MCF 10A (cell line): ENCODE results near the gene MYL12A. TPM values are rescaled to one million over a fixed set of nuclear protein-coding genes. Genes with fewer than 3 reads are reported as not detected.
"Not testable (repeated sequence)": the region's sequence is repeated elsewhere in the genome, so short reads cannot be mapped to it uniquely, and the experiment has no call there.

Experiments
- BruUV-seq: library from RNA; stranded (reverse); fragments of 400-500 nt; replicated peaks from 2 replicates; lab custom pipeline; 2021; lab: Mats Ljungman, UMichigan
- CTCF ChIA-PET: fragments of 300-600 bp; sonication (Branson Sonifier 250); formaldehyde crosslinking; extraction: SDS; loops from one replicate; lab custom pipeline; 2021; ENCODE audit warnings: antibody characterized with exemption, inconsistent platforms; lab: Yijun Ruan, JAX
- POLR2A ChIA-PET: fragments of 300-600, 350-650 bp; sonication (Branson Sonifier 250); formaldehyde crosslinking; extraction: SDS; loops from one replicate; lab custom pipeline; 2020; ENCODE audit warnings: antibody characterized with exemption, inconsistent platforms; lab: Yijun Ruan, JAX
- DNase-seq: peaks from one replicate; pipeline ENCODE4 v3.0.0-alpha.2; 2018; ENCODE audit not compliant: unreplicated experiment
- H3K27ac Mint-ChIP-seq: one replicate; pipeline ENCODE4 v1.8.0; 2022; ENCODE audit warnings: mild to moderate bottlenecking, low read depth, mixed read lengths; ENCODE audit not compliant: unreplicated experiment
- H3K27me3 Mint-ChIP-seq: one replicate; pipeline ENCODE4 v1.8.0; 2022; ENCODE audit warnings: mixed read lengths; ENCODE audit not compliant: insufficient read depth, unreplicated experiment
- H3K36me3 Mint-ChIP-seq: one replicate; pipeline ENCODE4 v1.8.0; 2022; ENCODE audit warnings: mild to moderate bottlenecking, moderate library complexity, mixed read lengths; ENCODE audit not compliant: insufficient read depth, unreplicated experiment
- H3K4me1 Mint-ChIP-seq: one replicate; pipeline ENCODE4 v1.8.0; 2022; ENCODE audit warnings: mixed read lengths; ENCODE audit not compliant: insufficient read depth, unreplicated experiment
- H3K4me3 Mint-ChIP-seq: one replicate; pipeline ENCODE4 v1.8.0; 2022; ENCODE audit warnings: mild to moderate bottlenecking, moderate library complexity, mixed read lengths; ENCODE audit not compliant: unreplicated experiment
- H3K9me3 Mint-ChIP-seq: one replicate; pipeline ENCODE4 v1.8.0; 2022; ENCODE audit warnings: mixed read lengths; ENCODE audit not compliant: unreplicated experiment
- intact Hi-C: fragments of 100-400 bp; cut with micrococcal nuclease; formaldehyde crosslinking; loops from 2 replicates; pipeline ENCODE4 v1.14.1; 2022
- total RNA-seq: library from RNA; stranded (reverse); gene quantifications from 2 replicates; pipeline ENCODE4 v1.2.3, GENCODE V29; 2022
- TF ChIP-seq, protein P1 (sequence below): fragments of 200-600 bp; IDR thresholded peaks from one replicate; pipeline ENCODE4 v1.8.0; 2022; ENCODE audit warnings: antibody characterized with exemption, mild to moderate bottlenecking; ENCODE audit not compliant: unreplicated experiment

Gene MYL12A
- total RNA-seq, 1 experiment from 2014 or later, result 332 TPM

GRCh38 chr18:3217948-3218647 lies 29.5 kb upstream of the MYL12A start:
- ChIA-PET CTCF (interaction anchor here (0.6 to 0.9 kb wide), 3 partner anchors 12 to 270 kb away, joined by 3 to 4 read pairs (median 3); no protein-coding TSS in a partner anchor), POLR2A (interaction anchor here (0.7 to 1.2 kb wide), 4 partner anchors 12 to 45 kb away, joined by 3 read pairs; no protein-coding TSS in a partner anchor)
- H3K27me3 Mint-ChIP-seq, result no peaks in the 10 kb centered on the region
- H3K4me1 Mint-ChIP-seq, result peaks cover 7% of the 10 kb centered on the region
- intact Hi-C loops, result no loop called here
- TF ChIP-seq, protein P1, sequence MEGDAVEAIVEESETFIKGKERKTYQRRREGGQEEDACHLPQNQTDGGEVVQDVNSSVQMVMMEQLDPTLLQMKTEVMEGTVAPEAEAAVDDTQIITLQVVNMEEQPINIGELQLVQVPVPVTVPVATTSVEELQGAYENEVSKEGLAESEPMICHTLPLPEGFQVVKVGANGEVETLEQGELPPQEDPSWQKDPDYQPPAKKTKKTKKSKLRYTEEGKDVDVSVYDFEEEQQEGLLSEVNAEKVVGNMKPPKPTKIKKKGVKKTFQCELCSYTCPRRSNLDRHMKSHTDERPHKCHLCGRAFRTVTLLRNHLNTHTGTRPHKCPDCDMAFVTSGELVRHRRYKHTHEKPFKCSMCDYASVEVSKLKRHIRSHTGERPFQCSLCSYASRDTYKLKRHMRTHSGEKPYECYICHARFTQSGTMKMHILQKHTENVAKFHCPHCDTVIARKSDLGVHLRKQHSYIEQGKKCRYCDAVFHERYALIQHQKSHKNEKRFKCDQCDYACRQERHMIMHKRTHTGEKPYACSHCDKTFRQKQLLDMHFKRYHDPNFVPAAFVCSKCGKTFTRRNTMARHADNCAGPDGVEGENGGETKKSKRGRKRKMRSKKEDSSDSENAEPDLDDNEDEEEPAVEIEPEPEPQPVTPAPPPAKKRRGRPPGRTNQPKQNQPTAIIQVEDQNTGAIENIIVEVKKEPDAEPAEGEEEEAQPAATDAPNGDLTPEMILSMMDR, result no peak
- no peak overlapping the region for H3K4me3 Mint-ChIP-seq
- peak overlapping the region; percentile 32 for H3K27ac Mint-ChIP-seq
- no TSS peak for BruUV-seq
- peaks cover 6% of the 10 kb centered on the region for H3K36me3 Mint-ChIP-seq
- DNase-seq, result peak; percentile 36
- H3K9me3 Mint-ChIP-seq, result no peaks in the 10 kb centered on the region

DNA sequence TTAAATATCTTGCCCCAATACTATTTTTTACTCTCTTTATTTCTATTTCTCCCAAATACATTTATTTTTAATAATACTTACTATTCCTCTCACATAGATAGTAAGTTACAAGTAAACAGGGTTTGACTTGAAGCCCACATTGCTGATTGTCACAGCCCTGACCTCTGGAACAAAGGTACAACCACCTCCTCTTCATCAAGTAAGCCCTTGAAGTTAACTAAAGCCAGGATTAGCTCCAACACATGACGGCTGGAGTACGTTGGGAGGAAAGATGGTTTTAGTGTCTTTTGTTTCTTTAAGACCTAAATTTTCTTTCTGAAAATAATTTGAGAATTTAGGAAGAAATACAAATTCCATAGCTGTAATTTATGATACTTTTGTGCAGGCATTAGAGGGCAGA lies 28.8 kb upstream of the MYL12A start:
- TF ChIP-seq, protein P1, result no peak

GRCh38 chr18:3219241-3219630 lies 28.4 kb upstream of the MYL12A start:
- ChIA-PET CTCF (interaction anchor here (0.9 to 2.2 kb wide), 2 partner anchors 10 to 271 kb away, joined by 4 to 9 read pairs; no protein-coding TSS in a partner anchor), POLR2A (interaction anchor here (1.2 kb wide), 1 partner anchor 10 kb away, joined by 3 read pairs; no protein-coding TSS in a partner anchor)
- intact Hi-C loops, result no loop called here
- H3K27me3 Mint-ChIP-seq, result no peaks in the 10 kb centered on the region
- no TSS peak for BruUV-seq
- H3K4me1 Mint-ChIP-seq, result peaks cover 7% of the 10 kb centered on the region
- H3K4me3 Mint-ChIP-seq, result no peak overlapping the region
- peaks cover 6% of the 10 kb centered on the region for H3K36me3 Mint-ChIP-seq
- no peaks in the 10 kb centered on the region for H3K9me3 Mint-ChIP-seq
- DNase-seq, result no peak
- H3K27ac Mint-ChIP-seq, result peak overlapping the region; percentile 28
- TF ChIP-seq, protein P1, result no peak

More for the DNA sequence above, 28.8 kb upstream of the MYL12A start:
- DNase-seq, result no peak
- no peak overlapping the region for H3K4me3 Mint-ChIP-seq
- ChIA-PET CTCF (interaction anchor here (0.9 to 2.2 kb wide), 2 partner anchors 10 to 271 kb away, joined by 4 to 9 read pairs; no protein-coding TSS in a partner anchor), POLR2A (interaction anchor here (0.7 to 1.2 kb wide), 3 partner anchors 10 to 44 kb away, joined by 3 read pairs; no protein-coding TSS in a partner anchor)
- H3K27ac Mint-ChIP-seq, result no peak overlapping the region
- no peaks in the 10 kb centered on the region for H3K27me3 Mint-ChIP-seq
- intact Hi-C loops, result no loop called here
- H3K36me3 Mint-ChIP-seq, result peaks cover 6% of the 10 kb centered on the region
- H3K4me1 Mint-ChIP-seq, result peaks cover 7% of the 10 kb centered on the region
- BruUV-seq, result no TSS peak
- no peaks in the 10 kb centered on the region for H3K9me3 Mint-ChIP-seq

GRCh38 chr18:3219631-3220335 lies 27.8 kb upstream of the MYL12A start, which contains the start of gene MYOM1:
Gene MYOM1 (minus strand): TSS chr18:3219968. CDS start chr18:3215223, 4,745 bp downstream.
- Mint-ChIP-seq H3K4me1 (peaks cover 7% of the 10 kb centered on the region), H3K4me3 (no peak within 1 kb of the TSS), H3K9me3 (no peaks in the 10 kb centered on the region), H3K27me3 (no peaks in the 10 kb centered on the region), H3K27ac (peak within 1 kb of the TSS; percentile 28), H3K36me3 (peaks cover 6% of the 10 kb centered on the region)
- DNase-seq, result no peak
- CTCF ChIA-PET, result interaction anchor here (0.6 to 2.3 kb wide), 4 partner anchors 9 to 90 kb away, joined by 3 to 11 read pairs (median 6); no protein-coding TSS in a partner anchor
- TF ChIP-seq, protein P1, result no peak
- POLR2A ChIA-PET, result interaction anchor here (1.2 kb wide), 1 partner anchor 9 kb away, joined by 3 read pairs; no protein-coding TSS in a partner anchor
- BruUV-seq, result no TSS peak
- intact Hi-C loops, result no loop called here

DNA sequence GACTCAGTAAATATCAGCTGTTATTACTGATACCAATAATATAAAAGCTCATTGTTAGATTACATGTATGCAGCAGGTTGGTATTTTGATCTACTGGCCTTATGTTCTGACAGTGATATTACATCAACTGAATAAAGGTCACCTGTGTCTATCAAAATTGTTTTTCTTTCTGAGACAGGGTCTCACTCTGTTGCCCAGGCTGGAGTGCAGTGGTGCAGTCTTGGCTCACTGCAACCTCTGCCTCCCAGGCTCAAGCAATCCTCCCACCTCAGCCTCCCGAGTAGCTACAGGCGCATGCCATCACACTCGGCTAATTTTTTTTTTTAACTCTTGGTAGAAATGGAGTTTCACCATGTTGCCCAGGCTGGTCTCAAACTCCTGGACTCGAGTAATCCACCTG lies 26.7 kb upstream of the MYL12A start:
- H3K36me3 Mint-ChIP-seq, H3K27ac Mint-ChIP-seq, H3K4me3 Mint-ChIP-seq, H3K27me3 Mint-ChIP-seq, intact Hi-C loops, H3K4me1 Mint-ChIP-seq, H3K9me3 Mint-ChIP-seq, DNase-seq, BruUV-seq: not testable (repeated sequence)
- ChIA-PET POLR2A (interaction anchor here (0.6 kb wide), 1 partner anchor 75 kb away, joined by 3 read pairs; no protein-coding TSS in a partner anchor), CTCF (interaction anchor here (0.5 to 2.3 kb wide), 7 partner anchors 8 to 158 kb away, joined by 3 to 11 read pairs (median 4); no protein-coding TSS in a partner anchor)
